ENCODE measurements around the gene HRH4.

The HRH4 gene

GRCh38 chr18:24460388-24460787 is at the start of gene HRH4:
HRH4 (plus strand) TSS chr18:24460637; CDS start chr18:24460729, 92 bp downstream.
- DNase-seq (ENCODE audit: low read depth): no peak

GRCh38 chr18:24413148-24413547 is 47.3 kb upstream of the HRH4 start:
- DNase-seq (ENCODE audit: low read depth): no peak

GRCh38 chr18:24414349-24415003 is 46.0 kb upstream of the HRH4 start:
- no peak for DNase-seq (ENCODE audit: low read depth)

- DNase-seq (ENCODE audit: low read depth): no peak
These were observed 43.0 kb upstream of the HRH4 start for GRCh38 chr18:24417480-24417879.

GRCh38 chr18:24420551-24420950 is 39.9 kb upstream of the HRH4 start:
- no peak for DNase-seq (ENCODE audit: low read depth)

GRCh38 chr18:24421831-24422230 is 38.6 kb upstream of the HRH4 start:
- no peak for DNase-seq (ENCODE audit: low read depth)

GRCh38 chr18:24426073-24426397 is 34.4 kb upstream of the HRH4 start:
- no peak for DNase-seq (ENCODE audit: low read depth)

GRCh38 chr18:24426398-24427294 is 33.8 kb upstream of the HRH4 start, which contains the start of gene IMPACT:
IMPACT (plus strand) TSS chr18:24426670; CDS start chr18:24426757, 87 bp downstream.
- peak; percentile 50 for DNase-seq (ENCODE audit: low read depth)

- DNase-seq (ENCODE audit: low read depth): no peak
These were observed 33.0 kb upstream of the HRH4 start for GRCh38 chr18:24427484-24427883.

- no peak for DNase-seq (ENCODE audit: low read depth)
These were observed 31.7 kb upstream of the HRH4 start for GRCh38 chr18:24428709-24429108.

GRCh38 chr18:24429188-24429587 is 31.2 kb upstream of the HRH4 start:
- DNase-seq (ENCODE audit: low read depth): no peak

- no peak for DNase-seq (ENCODE audit: low read depth)
These were observed 27.8 kb upstream of the HRH4 start for GRCh38 chr18:24432618-24433017.

GRCh38 chr18:24436939-24437338 is 23.5 kb upstream of the HRH4 start:
- DNase-seq (ENCODE audit: low read depth): no peak

GRCh38 chr18:24443870-24444269 is 16.6 kb upstream of the HRH4 start:
- no peak for DNase-seq (ENCODE audit: low read depth)

- no peak for DNase-seq (ENCODE audit: low read depth)
These were observed 14.0 kb upstream of the HRH4 start for GRCh38 chr18:24446453-24446852.

- DNase-seq (ENCODE audit: low read depth): no peak
These were observed 13.4 kb upstream of the HRH4 start for GRCh38 chr18:24446953-24447538.

GRCh38 chr18:24447961-24448360 is 12.5 kb upstream of the HRH4 start:
- no peak for DNase-seq (ENCODE audit: low read depth)

- DNase-seq (ENCODE audit: low read depth): no peak
These were observed 3.9 kb upstream of the HRH4 start for GRCh38 chr18:24456549-24456948.

GRCh38 chr18:24459772-24460171 is 665 bp upstream of the HRH4 start:
- no peak for DNase-seq (ENCODE audit: low read depth)

- DNase-seq (ENCODE audit: low read depth): no peak
These were observed 1.6 kb downstream of the HRH4 start for GRCh38 chr18:24461996-24462395.

- no peak for DNase-seq (ENCODE audit: low read depth)
These were observed 2.7 kb downstream of the HRH4 start for GRCh38 chr18:24462838-24463775.

GRCh38 chr18:24465486-24465885 is 5.0 kb downstream of the HRH4 start:
- no peak for DNase-seq (ENCODE audit: low read depth)

Data from stromal cell of bone marrow (primary cell).